ENCODE results near the gene ZNF618.

The ZNF618 gene

GRCh38 chr9:113963017-113963620 is 87.0 kb downstream of the ZNF618 start:
- DNase-seq, result peak; percentile 17 to 18

GRCh38 chr9:113963696-113964494 is 87.8 kb downstream of the ZNF618 start:
- no peak for DNase-seq

GRCh38 chr9:113964495-113965170 is 88.5 kb downstream of the ZNF618 start:
- DNase-seq, result no peak

DNA sequence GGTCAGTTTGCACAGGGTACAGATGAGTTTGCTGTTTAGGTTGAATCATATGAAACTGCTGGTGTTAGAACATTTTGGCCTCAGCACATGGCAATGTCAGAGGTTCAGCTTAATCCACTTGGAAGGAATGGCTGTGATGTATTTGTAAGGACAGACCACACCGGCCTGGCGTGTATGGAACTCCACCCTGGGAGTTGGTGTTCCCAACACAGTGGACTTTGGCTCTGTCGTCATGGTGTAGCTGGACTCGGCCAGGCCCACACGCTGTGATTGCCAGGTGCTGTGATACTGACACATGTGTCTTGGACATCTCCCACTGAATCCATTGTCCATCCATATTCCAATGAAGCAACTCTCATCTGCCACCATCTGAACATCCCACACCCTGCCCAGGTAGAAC is 90.3 kb downstream of the ZNF618 start:
- DNase-seq, result no peak

GRCh38 chr9:113967380-113967779 is 91.3 kb downstream of the ZNF618 start:
- DNase-seq, result no peak

DNA sequence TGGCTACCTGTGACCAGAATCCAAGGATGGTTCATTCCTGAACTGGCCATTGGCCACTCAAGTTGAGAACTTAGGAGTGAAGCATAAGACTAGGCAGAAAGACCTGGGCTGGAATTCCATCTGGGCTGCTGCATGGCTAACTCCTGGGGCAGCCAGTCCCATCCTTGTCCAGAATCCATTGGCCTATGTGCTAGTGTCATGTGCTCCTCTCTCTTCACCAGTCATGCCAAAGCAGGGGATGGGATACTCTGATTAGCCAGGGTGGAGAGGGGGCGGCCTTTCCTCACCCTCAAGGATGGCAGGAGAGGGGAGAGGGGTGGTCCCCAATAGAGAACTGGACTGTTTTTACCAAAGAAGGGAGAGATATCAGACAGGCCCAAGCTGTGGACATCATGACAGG is 93.2 kb downstream of the ZNF618 start:
- DNase-seq, result no peak

GRCh38 chr9:113973226-113973625 is 97.1 kb downstream of the ZNF618 start:
- DNase-seq, result no peak

DNA sequence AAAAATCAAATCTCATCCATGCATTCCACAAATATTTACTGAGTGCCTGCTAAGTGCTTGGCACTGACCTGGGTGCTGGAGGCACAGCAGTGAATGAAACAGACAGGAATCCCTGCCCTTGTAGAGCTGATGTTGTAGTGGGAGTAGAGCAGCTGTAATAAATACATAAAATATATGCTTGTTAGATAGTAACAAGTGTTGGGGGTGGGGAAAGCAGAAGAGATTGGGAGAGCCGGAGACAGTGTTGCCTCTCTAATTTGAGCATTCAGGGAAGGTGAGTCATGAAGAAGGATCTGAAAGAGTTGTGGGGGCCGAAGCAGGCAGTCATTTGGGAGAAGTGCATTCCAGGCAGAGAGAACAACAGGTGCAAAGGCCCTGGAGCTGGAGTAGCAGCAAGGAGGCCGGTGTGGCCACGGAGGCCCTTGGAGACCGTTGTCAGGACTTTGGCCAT is 97.9 kb downstream of the ZNF618 start:
- no peak for DNase-seq

DNA sequence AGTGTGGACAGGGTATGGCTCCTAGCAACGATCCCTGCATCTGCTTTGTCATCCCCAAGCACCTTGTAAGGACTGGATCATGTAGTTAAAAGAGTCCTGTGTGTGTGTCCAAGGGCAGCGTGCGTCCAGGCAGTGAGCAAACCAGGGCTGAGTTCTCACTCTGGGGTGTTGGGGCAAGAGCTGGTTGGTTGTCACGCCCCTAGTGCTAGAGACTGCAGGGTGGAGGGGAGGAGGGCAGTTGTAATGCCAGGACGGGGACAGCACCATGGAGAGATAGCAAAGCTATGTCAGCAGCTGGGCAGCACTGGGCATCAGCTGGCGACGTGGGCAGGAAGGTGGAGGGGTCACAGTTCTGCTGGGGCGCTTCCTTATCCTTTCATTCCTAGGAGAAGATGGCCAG is 100.8 kb downstream of the ZNF618 start:
- DNase-seq, result no peak

GRCh38 chr9:113978725-113979342 is 102.7 kb downstream of the ZNF618 start:
- DNase-seq, result no peak

DNA sequence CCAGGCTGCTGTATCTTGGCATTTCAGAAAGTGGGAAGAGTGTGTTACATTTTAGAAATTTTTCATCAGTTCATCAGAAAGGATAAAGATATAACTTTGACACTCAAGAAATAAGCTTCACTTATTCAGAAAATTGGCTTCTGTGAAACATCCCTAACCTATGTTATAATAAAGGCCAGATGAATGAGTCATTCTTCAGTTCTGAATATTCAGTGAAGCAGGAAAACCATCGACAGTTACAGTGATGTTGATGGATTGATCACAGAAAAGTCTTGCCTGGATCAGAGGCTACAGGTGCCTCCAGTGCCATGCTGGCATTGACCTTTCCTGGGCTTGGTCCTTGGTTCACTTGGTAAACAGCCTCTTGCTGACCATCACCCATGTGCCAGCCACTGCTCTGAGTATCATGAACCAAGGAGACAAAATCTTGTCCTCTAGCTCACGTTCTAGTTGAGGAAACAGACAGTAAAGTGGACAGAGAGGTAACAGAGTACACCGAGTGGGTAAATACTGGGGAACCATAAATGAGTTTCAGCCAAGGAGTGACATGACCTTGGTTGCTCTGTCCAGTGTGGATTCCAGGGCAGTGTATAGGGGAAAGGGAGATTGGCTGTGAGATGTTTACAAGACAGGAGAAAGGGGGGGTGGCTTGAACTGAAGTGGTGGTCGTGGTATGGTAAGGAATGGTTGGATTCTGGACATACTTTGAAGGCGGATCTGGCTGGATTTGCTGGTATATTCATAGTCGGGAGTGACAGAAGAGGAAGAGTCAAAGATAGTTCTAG is 103.4 kb downstream of the ZNF618 start:
- no peak for DNase-seq

DNA sequence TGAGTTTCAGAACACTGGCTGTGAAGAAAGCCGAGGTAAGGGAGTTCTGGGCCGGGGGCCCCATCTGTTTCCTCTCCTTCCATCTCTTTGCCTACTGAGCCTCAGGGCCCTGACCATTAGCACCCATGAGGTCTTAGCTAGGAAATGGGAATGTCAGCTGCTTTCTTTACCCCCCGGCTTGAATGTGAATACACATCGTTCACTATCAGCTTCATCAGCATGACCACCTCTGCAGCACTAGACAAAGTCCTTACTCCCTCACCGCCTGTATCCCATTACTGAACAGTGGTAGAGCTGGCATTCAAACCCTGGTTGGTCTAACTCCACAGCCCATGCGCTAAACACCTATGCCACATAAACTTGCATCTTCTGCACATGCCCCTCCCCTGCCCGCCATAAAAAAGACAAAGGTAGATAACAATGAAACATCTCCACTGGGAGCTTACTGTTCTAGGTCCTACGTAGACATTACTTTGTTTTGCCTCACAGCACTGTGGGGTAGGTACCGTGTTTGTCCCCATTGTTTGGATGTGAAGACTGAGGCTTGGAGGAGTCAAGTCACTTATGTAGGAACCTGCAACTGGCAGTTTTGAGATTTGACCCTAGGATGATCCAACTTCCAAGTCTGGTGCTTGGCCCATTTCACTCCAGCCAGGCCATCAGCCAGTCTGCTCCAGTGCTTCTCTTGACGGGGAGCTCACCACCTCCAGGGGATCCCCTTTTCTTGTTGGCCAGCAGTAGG is 108.7 kb downstream of the ZNF618 start:
- no peak for DNase-seq

GRCh38 chr9:113985968-113986585 is 110.0 kb downstream of the ZNF618 start:
- no peak for DNase-seq

DNA sequence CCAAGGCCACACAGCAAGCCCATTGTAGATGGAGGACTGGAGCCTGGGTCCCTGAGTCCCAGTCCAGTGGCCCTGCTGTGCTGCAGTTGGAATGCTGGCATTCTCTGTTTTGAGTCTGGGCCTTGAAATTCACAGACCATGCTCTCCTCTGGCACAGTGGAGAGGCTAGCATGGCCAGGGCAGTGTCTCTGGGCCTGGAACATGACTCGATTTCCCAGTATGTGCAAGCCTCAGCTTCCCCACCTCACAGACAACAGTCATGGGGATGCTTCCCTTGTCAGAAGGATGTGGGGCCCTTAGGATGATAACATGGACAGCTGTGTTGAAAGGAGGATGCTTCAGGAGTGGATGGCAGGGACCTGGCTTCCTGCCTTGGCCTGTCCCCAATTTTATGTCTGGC is 110.8 kb downstream of the ZNF618 start:
- no peak for DNase-seq

GRCh38 chr9:113987526-113987925 is 111.4 kb downstream of the ZNF618 start:
- DNase-seq, result no peak

- no peak for DNase-seq
These were observed 112.4 kb downstream of the ZNF618 start for GRCh38 chr9:113988385-113989016.

- no peak for DNase-seq
These were observed 113.1 kb downstream of the ZNF618 start for GRCh38 chr9:113989017-113989713.

GRCh38 chr9:113989714-113990569 is 113.8 kb downstream of the ZNF618 start:
- no peak for DNase-seq

- DNase-seq, result no peak
These were observed 114.4 kb downstream of the ZNF618 start for GRCh38 chr9:113990570-113990907.
